ENCODE data around the gene COIL. TPM values are rescaled to one million over a fixed set of nuclear protein-coding genes. Genes with fewer than 3 reads are reported as not detected.

COIL gene
- total and polyA plus RNA-seq, 2 experiments from 2014 or later = 10.5 to 10.9 TPM

DNA sequence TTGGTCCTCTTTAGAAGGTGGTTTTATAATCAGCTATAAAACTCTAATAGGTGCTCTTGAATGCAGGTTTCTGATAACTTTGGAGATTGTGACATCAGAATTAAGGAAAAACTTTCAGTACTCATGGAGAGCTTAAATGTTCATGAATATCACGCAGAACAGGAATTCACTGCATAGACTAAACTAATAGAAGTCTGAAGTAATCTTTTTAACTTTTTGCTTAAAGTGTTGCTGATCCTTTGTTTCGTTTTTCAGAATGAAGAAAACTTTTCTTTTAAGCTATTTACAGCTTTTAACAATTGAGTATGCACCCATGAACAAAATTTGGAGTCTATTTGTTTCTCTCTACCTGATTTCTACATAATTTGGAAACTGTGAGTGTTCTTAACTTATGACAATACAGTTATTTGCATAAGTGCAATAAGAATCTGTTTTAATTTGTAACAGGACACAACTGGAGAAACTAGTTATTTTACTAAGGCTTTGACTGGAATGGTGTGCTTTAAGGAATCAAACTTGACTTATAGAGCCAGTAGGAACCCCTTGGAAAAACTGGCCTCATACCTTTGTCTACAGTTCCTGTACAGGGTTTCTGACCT is 30.0 kb downstream of the COIL start:
- Histone ChIP-seq H4K20me1 (ENCODE audit: insufficient read depth) (no peaks in the 10 kb centered on the region), H3K4me3 (no peak overlapping the region), H3K9ac (no peak overlapping the region), H3K36me3 (ENCODE audit: low read depth) (0 out of 2 replicates have a peak, but pooled peaks cover 5% of the 10 kb centered on the region), H3K4me1 (ENCODE audit: insufficient read depth) (no peaks in the 10 kb centered on the region), H2AFZ (no peak overlapping the region), H3K4me2 (ENCODE audit: unreplicated experiment) (no peak overlapping the region), H3K9me2 (ENCODE audit: insufficient read depth) (no peaks in the 10 kb centered on the region), H3F3A (ENCODE audit: insufficient read depth) (no peaks in the 10 kb centered on the region), H3K9me3 (ENCODE audit: low read depth) (no peaks in the 10 kb centered on the region), H3K27ac (no peak overlapping the region), H3K79me2 (ENCODE audit: insufficient read depth) (no peaks in the 10 kb centered on the region), H3K27me3 (replicated peaks; ENCODE audit: insufficient read depth) (no peaks in the 10 kb centered on the region)
- in situ Hi-C loops (cut with MboI) = no loop called here
- TF ChIP-seq EZH2 (IDR thresholded peaks at IDR 0.05; ENCODE audit: insufficient read depth, poor library complexity, severe bottlenecking) (no peak), EZH2phosphoT487 (IDR thresholded peaks at IDR 0.05; ENCODE audit: insufficient read depth, low read depth) (no peak)
- 94 to 96% methylated on average over 2 of the region's 2 CpGs for WGBS, 2 experiments (ENCODE audit: low coverage in 1 of 2, low lambda C conversion rate in 2 of 2, missing lambda C conversion rate in 2 of 2)
- DNase-seq = no peak

DNA sequence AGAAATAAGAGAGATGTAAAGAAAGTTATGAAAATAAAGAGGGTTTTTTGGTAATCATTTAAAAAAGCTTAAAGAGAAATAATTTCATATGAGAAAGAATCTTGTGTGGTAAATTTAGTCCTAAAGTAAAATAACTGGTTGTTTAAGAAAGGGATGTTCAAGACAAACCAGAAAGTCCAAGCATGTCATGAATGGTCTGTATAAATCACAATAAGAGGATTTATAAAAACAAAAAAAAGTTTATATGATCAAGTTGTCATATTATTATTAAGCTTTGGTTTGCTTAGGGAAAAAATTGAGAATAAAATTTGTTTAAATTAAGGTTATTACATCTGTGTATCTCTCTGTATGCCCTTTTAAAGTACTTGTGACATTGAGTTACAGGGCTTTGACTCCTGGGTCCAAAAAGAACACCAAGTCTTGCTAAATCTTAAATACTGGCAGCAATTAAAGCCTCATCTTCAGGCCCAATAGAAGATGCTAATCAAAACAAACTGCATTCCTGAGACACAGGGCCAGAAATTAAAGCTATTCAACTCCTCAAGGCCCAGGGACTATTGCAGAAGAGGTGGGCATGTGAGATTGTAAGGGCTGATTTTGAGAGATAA is 31.4 kb downstream of the COIL start:
- Histone ChIP-seq H4K20me1 (ENCODE audit: insufficient read depth) (no peaks in the 10 kb centered on the region), H3K27ac (no peak overlapping the region), H3K4me2 (ENCODE audit: unreplicated experiment) (no peak overlapping the region), H3K9ac (no peak overlapping the region), H3F3A (ENCODE audit: insufficient read depth) (no peaks in the 10 kb centered on the region), H3K79me2 (ENCODE audit: insufficient read depth) (no peaks in the 10 kb centered on the region), H3K4me3 (no peak overlapping the region), H3K27me3 (replicated peaks; ENCODE audit: insufficient read depth) (no peaks in the 10 kb centered on the region), H3K4me1 (ENCODE audit: insufficient read depth) (no peaks in the 10 kb centered on the region), H3K36me3 (ENCODE audit: low read depth) (0 out of 2 replicates have a peak, but pooled peaks cover 2% of the 10 kb centered on the region), H3K9me2 (ENCODE audit: insufficient read depth) (no peaks in the 10 kb centered on the region), H2AFZ (no peak overlapping the region), H3K9me3 (ENCODE audit: low read depth) (no peaks in the 10 kb centered on the region)
- in situ Hi-C loops (cut with MboI) = loop anchor here (10.0 kb wide), 1 partner anchor 105 kb away; no protein-coding TSS in a partner anchor
- no peak for TF ChIP-seq EZH2 (IDR thresholded peaks at IDR 0.05; ENCODE audit: insufficient read depth, poor library complexity, severe bottlenecking)
- no peak for TF ChIP-seq EZH2phosphoT487 (IDR thresholded peaks at IDR 0.05; ENCODE audit: insufficient read depth, low read depth)
- no peak for DNase-seq

DNA sequence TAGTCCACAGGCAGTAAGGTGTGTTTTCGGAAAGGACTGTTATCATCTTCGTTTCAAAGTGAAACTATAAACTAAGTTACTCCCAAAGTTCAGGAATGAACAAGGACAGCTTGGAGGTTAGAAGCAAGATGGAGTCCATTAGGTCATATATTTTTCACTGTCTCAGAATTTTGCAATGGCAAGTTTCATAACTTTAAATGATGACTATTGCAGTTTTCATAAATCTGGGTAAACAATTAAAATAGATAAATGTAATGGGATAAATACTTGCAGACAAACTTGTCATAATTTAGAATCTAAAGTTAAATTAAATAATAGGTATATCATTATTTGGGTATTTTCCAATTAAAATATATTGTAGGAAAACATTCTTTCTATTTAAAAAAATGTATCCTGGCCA is 32.3 kb downstream of the COIL start:
- Histone ChIP-seq H3F3A (ENCODE audit: insufficient read depth) (no peaks in the 10 kb centered on the region), H3K9me2 (ENCODE audit: insufficient read depth) (no peaks in the 10 kb centered on the region), H3K27me3 (replicated peaks; ENCODE audit: insufficient read depth) (no peaks in the 10 kb centered on the region), H3K4me3 (no peak overlapping the region), H3K36me3 (ENCODE audit: low read depth) (no peaks in the 10 kb centered on the region), H3K9me3 (ENCODE audit: low read depth) (no peaks in the 10 kb centered on the region), H3K27ac (no peak overlapping the region), H3K9ac (no peak overlapping the region), H2AFZ (no peak overlapping the region), H4K20me1 (ENCODE audit: insufficient read depth) (no peaks in the 10 kb centered on the region), H3K79me2 (ENCODE audit: insufficient read depth) (no peaks in the 10 kb centered on the region), H3K4me2 (ENCODE audit: unreplicated experiment) (no peak overlapping the region), H3K4me1 (ENCODE audit: insufficient read depth) (no peaks in the 10 kb centered on the region)
- TF ChIP-seq EZH2 (IDR thresholded peaks at IDR 0.05; ENCODE audit: insufficient read depth, poor library complexity, severe bottlenecking) (no peak), EZH2phosphoT487 (IDR thresholded peaks at IDR 0.05; ENCODE audit: insufficient read depth, low read depth) (no peak)
- in situ Hi-C loops (cut with MboI) = loop anchor here (10.0 kb wide), 1 partner anchor 104 kb away; no protein-coding TSS in a partner anchor
- no peak for DNase-seq
- 93 to 94% methylated on average over 2 of the region's 2 CpGs for WGBS, 2 experiments (ENCODE audit: low coverage in 1 of 2, low lambda C conversion rate in 2 of 2, missing lambda C conversion rate in 2 of 2)

DNA sequence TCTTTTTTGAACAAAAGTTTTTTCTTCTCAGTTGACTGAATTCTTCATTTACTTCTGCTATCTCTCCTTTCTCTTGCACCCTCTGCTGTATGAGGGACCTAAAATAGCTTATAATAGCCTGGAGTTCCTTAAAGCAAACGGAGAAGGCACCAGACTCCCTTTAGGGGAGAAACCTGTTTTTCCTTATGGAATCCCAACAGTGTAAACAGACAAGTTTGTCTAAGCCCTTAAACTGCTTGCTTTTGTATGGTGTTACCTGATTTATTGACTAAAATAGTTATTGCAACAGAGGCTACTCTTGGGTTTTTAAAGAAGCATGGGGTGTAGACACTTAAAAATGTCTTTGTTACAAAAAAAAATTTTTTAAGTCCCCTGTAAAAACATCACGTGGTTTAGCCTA is 34.1 kb downstream of the COIL start:
- Histone ChIP-seq H3K9me3 (ENCODE audit: low read depth) (no peaks in the 10 kb centered on the region), H3K36me3 (ENCODE audit: low read depth) (no peaks in the 10 kb centered on the region), H3K4me2 (ENCODE audit: unreplicated experiment) (no peak overlapping the region), H3K4me1 (ENCODE audit: insufficient read depth) (no peaks in the 10 kb centered on the region), H3K79me2 (ENCODE audit: insufficient read depth) (no peaks in the 10 kb centered on the region), H4K20me1 (ENCODE audit: insufficient read depth) (no peaks in the 10 kb centered on the region), H3K4me3 (no peak overlapping the region), H3K27me3 (replicated peaks; ENCODE audit: insufficient read depth) (no peaks in the 10 kb centered on the region), H2AFZ (no peak overlapping the region), H3K9me2 (ENCODE audit: insufficient read depth) (no peaks in the 10 kb centered on the region), H3K27ac (no peak overlapping the region), H3F3A (ENCODE audit: insufficient read depth) (no peaks in the 10 kb centered on the region), H3K9ac (no peak overlapping the region)
- in situ Hi-C loops (cut with MboI) = loop anchor here (10.0 kb wide), 1 partner anchor 102 kb away; no protein-coding TSS in a partner anchor
- 87 to 90% methylated on average over 2 of the region's 2 CpGs for WGBS, 2 experiments (ENCODE audit: low coverage in 1 of 2, low lambda C conversion rate in 2 of 2, missing lambda C conversion rate in 2 of 2)
- DNase-seq = no peak
- TF ChIP-seq EZH2phosphoT487 (IDR thresholded peaks at IDR 0.05; ENCODE audit: insufficient read depth, low read depth) (no peak), EZH2 (IDR thresholded peaks at IDR 0.05; ENCODE audit: insufficient read depth, poor library complexity, severe bottlenecking) (no peak)

All from GM23248 (cell line).